Activated naive CD4-positive, alpha-beta T cell treated with anti-CD3 and anti-CD28 coated beads, Interleukin-2, amount 50 U/mL, for 24 hours (primary cell): ENCODE measurements around the gene TBX19.

Experiments
- H3K27ac Mint-ChIP-seq: one replicate; pipeline ENCODE4 v1.8.0; 2021; ENCODE audit warnings: mild to moderate bottlenecking, mixed read lengths
- H3K27me3 Mint-ChIP-seq: one replicate; pipeline ENCODE4 v1.8.0; 2021; ENCODE audit warnings: mixed read lengths
- H3K36me3 Mint-ChIP-seq: one replicate; pipeline ENCODE4 v1.8.0; 2021; ENCODE audit warnings: mixed read lengths
- H3K4me1 Mint-ChIP-seq: one replicate; pipeline ENCODE4 v1.8.0; 2021; ENCODE audit warnings: mixed read lengths
- H3K4me3 Mint-ChIP-seq: one replicate; pipeline ENCODE4 v1.8.0; 2021; ENCODE audit warnings: mild to moderate bottlenecking, mixed read lengths
- H3K9me3 Mint-ChIP-seq: one replicate; pipeline ENCODE4 v1.8.0; 2021; ENCODE audit warnings: mixed read lengths

TBX19 gene

DNA sequence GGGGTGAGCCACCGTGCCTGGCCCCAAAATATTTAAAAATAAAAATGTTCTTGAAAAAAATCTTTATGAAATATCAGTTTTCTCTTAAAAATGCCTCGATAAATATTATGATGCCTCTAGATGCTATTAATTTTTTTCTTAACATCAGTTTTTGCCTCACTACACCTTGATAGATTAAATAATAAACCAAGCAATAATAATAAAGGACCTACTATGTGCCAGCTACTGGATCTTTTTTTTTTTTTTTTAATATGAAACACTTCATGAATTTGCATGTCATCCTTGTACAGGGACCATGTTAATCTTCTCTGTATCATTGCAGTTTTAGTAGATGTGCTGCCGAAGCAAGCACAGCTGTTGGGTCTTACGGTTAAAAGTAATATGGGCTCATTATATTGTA, 17.5 kb upstream of the TBX19 start:
- peaks cover 25% of the 10 kb centered on the region for H3K4me1 Mint-ChIP-seq
- H3K9me3 Mint-ChIP-seq: no peaks in the 10 kb centered on the region
- H3K36me3 Mint-ChIP-seq: peaks cover 15% of the 10 kb centered on the region
- H3K27me3 Mint-ChIP-seq: no peaks in the 10 kb centered on the region
- no peak overlapping the region for H3K27ac Mint-ChIP-seq
- no peak overlapping the region for H3K4me3 Mint-ChIP-seq

DNA sequence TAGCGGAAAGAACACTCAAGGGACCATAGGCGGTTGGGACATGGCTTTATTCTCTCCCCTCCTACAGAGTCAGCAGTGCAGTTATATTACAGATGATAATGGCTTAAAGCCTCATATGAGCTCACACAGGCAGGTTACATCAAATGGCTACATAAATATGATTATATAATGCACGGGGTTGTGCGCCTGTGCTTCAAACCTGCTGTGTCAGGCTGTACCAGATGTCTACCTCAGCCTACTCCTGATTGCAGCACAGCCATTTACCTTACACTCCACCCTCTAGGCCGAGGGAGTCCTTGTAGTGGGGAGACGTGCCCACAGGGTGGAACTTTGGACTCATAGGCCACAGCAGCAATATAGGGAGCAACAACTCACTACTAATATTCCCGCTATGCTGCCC, 16.4 kb upstream of the TBX19 start:
- peaks cover 13% of the 10 kb centered on the region for H3K36me3 Mint-ChIP-seq
- H3K9me3 Mint-ChIP-seq: no peaks in the 10 kb centered on the region
- H3K27ac Mint-ChIP-seq: no peak overlapping the region
- H3K4me1 Mint-ChIP-seq: peaks cover 21% of the 10 kb centered on the region
- H3K27me3 Mint-ChIP-seq: no peaks in the 10 kb centered on the region
- H3K4me3 Mint-ChIP-seq: no peak overlapping the region

- no peaks in the 10 kb centered on the region for H3K27me3 Mint-ChIP-seq
- H3K4me3 Mint-ChIP-seq: no peak overlapping the region
- H3K9me3 Mint-ChIP-seq: no peaks in the 10 kb centered on the region
- no peak overlapping the region for H3K27ac Mint-ChIP-seq
- peaks cover 13% of the 10 kb centered on the region for H3K4me1 Mint-ChIP-seq
- H3K36me3 Mint-ChIP-seq: peaks cover 14% of the 10 kb centered on the region
Measured at GRCh38 chr1:168265596-168265995, 15.1 kb upstream of the TBX19 start.

DNA sequence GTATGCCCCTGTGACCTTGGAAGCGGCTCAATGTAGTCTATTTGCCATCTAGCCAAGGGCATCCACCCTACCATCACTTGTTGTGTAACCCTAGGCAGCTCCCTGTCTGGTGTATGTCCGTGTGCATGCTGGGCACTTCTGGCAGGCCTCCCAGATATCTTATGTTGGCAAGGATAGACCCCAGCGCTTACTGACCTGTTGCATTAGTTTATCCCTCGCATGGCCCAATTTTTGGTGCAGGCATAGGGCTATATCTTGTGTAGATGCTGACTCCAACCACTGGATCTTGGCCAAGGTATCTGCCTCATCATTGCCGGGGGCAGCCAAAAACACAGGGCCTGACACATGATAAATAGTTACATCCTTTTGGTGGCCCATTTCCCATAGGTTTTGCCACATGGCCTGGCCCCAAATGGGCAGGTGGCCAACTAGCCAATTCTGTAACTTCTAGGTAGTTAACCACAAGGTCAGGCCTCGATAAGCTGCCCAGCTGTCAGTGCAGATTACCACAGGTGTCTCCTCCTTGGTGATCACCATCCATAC, 14.0 kb upstream of the TBX19 start:
- Mint-ChIP-seq H3K9me3 (no peaks in the 10 kb centered on the region), H3K36me3 (peaks cover 15% of the 10 kb centered on the region), H3K4me3 (no peak overlapping the region), H3K27ac (no peak overlapping the region), H3K4me1 (peaks cover 1% of the 10 kb centered on the region), H3K27me3 (no peaks in the 10 kb centered on the region)

GRCh38 chr1:168271636-168272035, 9.0 kb upstream of the TBX19 start:
- Mint-ChIP-seq H3K4me3 (no peak overlapping the region), H3K9me3 (peaks cover 3% of the 10 kb centered on the region), H3K36me3 (peaks cover 8% of the 10 kb centered on the region), H3K4me1 (no peaks in the 10 kb centered on the region), H3K27ac (no peak overlapping the region), H3K27me3 (no peaks in the 10 kb centered on the region)

DNA sequence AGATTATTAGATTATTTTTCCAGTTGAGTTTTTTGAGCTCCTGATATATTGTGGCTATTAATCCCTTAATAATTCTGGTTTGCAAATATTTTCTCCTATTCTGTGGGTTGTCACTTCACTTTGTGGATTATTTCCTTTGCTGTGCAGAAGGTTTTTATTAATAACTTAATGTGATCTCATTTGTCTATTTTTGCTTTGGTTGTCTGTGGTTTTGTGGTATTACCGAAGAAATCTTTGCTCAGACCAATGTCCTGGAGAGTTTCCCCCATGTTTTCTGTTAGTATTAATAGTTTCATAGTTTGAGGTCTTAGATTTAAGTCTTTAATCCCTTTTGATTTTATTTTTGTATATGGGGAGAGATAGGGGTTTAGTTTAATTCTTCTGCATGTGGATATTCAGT, 7.1 kb upstream of the TBX19 start:
- peaks cover 15% of the 10 kb centered on the region for H3K36me3 Mint-ChIP-seq
- H3K27ac Mint-ChIP-seq: no peak overlapping the region
- no peak overlapping the region for H3K4me3 Mint-ChIP-seq
- no peaks in the 10 kb centered on the region for H3K27me3 Mint-ChIP-seq
- peaks cover 10% of the 10 kb centered on the region for H3K9me3 Mint-ChIP-seq
- H3K4me1 Mint-ChIP-seq: no peaks in the 10 kb centered on the region

DNA sequence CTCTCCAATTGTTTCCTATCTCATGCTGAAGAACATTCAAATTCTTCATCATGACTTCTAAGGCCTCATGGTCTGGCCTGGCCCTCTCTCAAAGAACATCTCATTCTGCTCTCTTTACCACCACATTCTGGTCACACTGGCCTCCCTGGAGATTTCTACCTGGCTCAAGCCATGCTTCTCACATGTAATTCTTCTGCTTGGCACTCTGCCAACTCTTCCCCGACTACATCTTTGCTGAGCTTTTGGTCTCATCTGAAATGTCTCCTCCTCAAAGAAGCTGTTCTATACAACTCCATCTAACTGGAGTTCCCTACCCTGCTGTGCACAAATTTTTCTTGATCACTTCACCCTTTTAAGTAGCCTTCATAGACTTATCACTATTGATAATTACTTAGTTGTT, 1.4 kb upstream of the TBX19 start:
- H3K4me1 Mint-ChIP-seq: peaks cover 4% of the 10 kb centered on the region
- peaks cover 25% of the 10 kb centered on the region for H3K36me3 Mint-ChIP-seq
- no peaks in the 10 kb centered on the region for H3K27me3 Mint-ChIP-seq
- H3K27ac Mint-ChIP-seq: no peak overlapping the region
- H3K9me3 Mint-ChIP-seq: peaks cover 6% of the 10 kb centered on the region
- no peak overlapping the region for H3K4me3 Mint-ChIP-seq

DNA sequence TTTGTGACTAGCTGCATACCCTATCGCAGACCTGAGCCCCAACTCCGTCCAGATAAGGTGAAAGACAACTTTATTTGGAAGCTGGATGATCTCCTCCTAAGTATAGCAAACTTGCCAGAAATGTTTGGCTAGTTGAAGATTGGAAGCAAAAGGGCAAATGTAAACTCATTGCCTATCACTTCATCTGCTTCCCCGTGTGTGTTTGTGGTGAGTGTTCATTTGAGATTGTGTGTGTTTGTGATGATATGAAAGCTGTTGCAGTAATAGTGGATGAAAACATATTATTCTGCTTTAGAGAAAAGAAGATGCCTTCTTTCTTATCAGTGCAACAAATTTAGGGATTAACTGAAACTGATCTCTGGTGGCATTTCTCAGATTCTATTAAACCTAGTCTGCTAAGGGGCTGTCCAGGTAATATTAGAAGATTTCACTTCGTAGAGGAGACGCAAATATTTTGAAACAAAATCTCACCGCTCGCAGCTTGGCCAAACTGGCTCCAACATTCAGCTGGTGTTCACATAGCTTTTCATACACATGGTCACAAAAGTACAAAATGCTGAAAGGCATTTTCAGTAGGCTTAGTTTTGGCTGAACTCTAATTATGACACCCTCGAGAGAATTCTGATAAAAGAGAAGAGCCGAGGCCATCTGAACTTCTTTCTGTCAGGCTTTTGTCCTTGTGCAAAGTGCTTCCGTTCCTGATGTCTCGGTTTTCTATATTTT, 1.1 kb downstream of the TBX19 start:
- H3K9me3 Mint-ChIP-seq: peaks cover 6% of the 10 kb centered on the region
- H3K4me3 Mint-ChIP-seq: no peak overlapping the region
- H3K4me1 Mint-ChIP-seq: peaks cover 22% of the 10 kb centered on the region
- no peak overlapping the region for H3K27ac Mint-ChIP-seq
- H3K27me3 Mint-ChIP-seq: no peaks in the 10 kb centered on the region
- H3K36me3 Mint-ChIP-seq: peaks cover 22% of the 10 kb centered on the region

DNA sequence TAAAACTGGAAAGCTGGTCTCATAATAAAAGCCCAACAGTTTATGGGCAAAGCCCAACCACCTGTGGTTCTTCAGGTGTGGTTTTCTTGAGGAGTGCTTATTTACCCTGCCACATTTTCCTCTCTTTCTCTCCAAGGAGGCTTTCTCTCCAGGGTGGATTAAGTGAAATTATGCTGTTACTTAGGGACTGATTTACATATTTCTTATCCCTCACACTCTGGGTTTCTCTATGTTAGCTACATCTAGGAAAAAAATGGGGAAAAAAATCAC, 4.8 kb downstream of the TBX19 start:
- Mint-ChIP-seq H3K4me3 (no peak overlapping the region), H3K36me3 (peaks cover 4% of the 10 kb centered on the region), H3K9me3 (no peaks in the 10 kb centered on the region), H3K27me3 (no peaks in the 10 kb centered on the region), H3K27ac (no peak overlapping the region), H3K4me1 (peaks cover 29% of the 10 kb centered on the region)

GRCh38 chr1:168285971-168286927, 5.6 kb downstream of the TBX19 start:
- Mint-ChIP-seq H3K27ac (no peak overlapping the region), H3K4me3 (no peak overlapping the region), H3K4me1 (peaks cover 29% of the 10 kb centered on the region), H3K27me3 (no peaks in the 10 kb centered on the region), H3K36me3 (peaks cover 4% of the 10 kb centered on the region), H3K9me3 (no peaks in the 10 kb centered on the region)

DNA sequence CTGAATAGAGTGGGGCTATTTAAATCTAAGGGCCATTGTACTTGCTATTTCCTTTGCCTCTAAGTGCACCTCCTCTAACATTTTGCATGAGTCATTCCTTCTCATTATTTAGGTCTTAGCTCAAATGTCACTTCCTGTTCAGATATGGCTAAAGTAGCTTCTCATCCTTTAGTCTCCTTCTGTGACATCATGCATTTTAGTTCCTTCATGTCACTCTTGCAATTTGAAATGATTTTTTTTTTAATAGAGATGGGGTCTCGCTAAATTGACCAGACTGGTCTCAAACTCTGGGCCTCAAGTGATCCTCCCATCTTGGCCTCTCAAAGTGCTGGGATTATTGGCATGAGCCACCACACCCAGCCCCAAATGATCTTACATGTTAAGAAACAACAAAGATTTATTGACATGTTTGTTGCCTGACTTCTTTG, 6.6 kb downstream of the TBX19 start:
- Mint-ChIP-seq H3K36me3 (peaks cover 4% of the 10 kb centered on the region), H3K27me3 (no peaks in the 10 kb centered on the region), H3K9me3 (no peaks in the 10 kb centered on the region), H3K4me3 (no peak overlapping the region), H3K4me1 (peaks cover 29% of the 10 kb centered on the region), H3K27ac (no peak overlapping the region)

DNA sequence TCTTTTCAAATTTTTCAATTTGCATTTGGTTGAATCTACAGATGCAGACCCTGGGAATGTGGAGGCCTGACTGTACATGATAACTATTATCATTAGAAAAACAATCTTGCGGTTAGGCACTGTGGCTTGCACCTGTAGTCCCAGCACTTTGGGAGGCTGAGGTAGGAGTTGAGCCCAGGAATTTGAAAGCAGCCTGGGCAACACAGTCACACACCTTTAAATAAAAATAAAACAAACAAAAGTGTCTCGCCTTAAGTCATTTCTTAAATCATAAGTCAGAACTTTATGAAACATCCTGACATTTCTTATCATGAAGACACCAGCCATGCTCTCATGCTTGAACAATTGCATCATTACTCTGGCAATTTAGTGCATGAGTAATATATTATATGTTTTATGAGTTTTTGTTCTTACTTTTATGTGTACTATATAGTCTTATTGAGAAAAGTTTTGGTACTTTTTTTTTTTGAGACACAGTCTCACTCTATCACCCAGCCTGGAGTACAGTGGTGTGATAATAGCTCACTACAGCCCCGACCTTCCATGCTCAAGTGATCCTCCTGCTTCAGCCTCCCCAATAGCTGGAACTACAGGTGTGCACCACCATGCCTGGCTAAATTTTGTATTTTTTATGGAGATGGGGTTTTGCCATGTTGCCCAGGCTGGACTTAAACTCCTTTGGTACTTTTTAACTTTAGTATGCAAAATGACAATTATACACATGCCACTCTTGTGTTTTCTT, 7.8 kb downstream of the TBX19 start:
- H3K27me3 Mint-ChIP-seq: no peaks in the 10 kb centered on the region
- no peak overlapping the region for H3K27ac Mint-ChIP-seq
- peaks cover 28% of the 10 kb centered on the region for H3K4me1 Mint-ChIP-seq
- no peaks in the 10 kb centered on the region for H3K9me3 Mint-ChIP-seq
- peaks cover 2% of the 10 kb centered on the region for H3K36me3 Mint-ChIP-seq
- no peak overlapping the region for H3K4me3 Mint-ChIP-seq

DNA sequence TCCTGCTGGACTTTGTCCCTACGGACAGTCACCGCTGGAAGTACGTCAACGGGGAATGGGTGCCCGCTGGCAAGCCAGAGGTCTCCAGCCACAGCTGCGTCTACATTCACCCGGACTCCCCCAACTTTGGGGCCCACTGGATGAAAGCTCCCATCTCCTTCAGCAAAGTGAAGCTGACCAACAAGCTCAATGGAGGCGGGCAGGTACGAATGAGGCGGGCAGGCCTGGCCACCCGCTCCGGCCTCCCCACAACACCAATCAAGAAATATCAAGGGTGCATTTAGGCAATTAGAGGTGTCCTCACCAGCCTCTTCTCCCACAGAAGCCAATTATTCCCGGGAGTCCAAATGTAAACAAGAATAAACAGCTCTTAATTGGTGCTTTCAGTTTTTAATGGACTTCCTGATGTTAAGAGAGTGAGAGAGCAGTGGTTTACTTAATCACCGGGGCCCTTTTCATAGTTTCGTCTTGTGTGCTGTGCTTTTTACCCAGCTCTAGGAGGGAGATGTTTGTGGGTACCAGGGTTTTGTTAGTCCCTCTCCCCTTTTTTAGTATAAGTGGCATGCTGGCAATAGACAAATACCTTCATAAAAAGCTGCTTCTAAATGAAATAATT, 10.7 kb downstream of the TBX19 start:
- no peaks in the 10 kb centered on the region for H3K9me3 Mint-ChIP-seq
- no peaks in the 10 kb centered on the region for H3K27me3 Mint-ChIP-seq
- H3K4me3 Mint-ChIP-seq: no peak overlapping the region
- peaks cover 12% of the 10 kb centered on the region for H3K4me1 Mint-ChIP-seq
- H3K36me3 Mint-ChIP-seq: peaks cover 2% of the 10 kb centered on the region
- H3K27ac Mint-ChIP-seq: no peak overlapping the region

- no peak overlapping the region for H3K4me3 Mint-ChIP-seq
- no peaks in the 10 kb centered on the region for H3K9me3 Mint-ChIP-seq
- peaks cover 2% of the 10 kb centered on the region for H3K36me3 Mint-ChIP-seq
- no peaks in the 10 kb centered on the region for H3K4me1 Mint-ChIP-seq
- no peaks in the 10 kb centered on the region for H3K27me3 Mint-ChIP-seq
- no peak overlapping the region for H3K27ac Mint-ChIP-seq
Measured at GRCh38 chr1:168293356-168293755, 12.7 kb downstream of the TBX19 start.

- no peak overlapping the region for H3K27ac Mint-ChIP-seq
- no peaks in the 10 kb centered on the region for H3K9me3 Mint-ChIP-seq
- H3K36me3 Mint-ChIP-seq: peaks cover 3% of the 10 kb centered on the region
- H3K4me3 Mint-ChIP-seq: no peak overlapping the region
- no peaks in the 10 kb centered on the region for H3K4me1 Mint-ChIP-seq
- H3K27me3 Mint-ChIP-seq: no peaks in the 10 kb centered on the region
Measured at GRCh38 chr1:168295411-168296114, 14.9 kb downstream of the TBX19 start.
